Activated naive CD8-positive, alpha-beta T cell treated with anti-CD3 and anti-CD28 coated beads for 36 hours (primary cell): ENCODE data around the gene TCF7L2. TPM values are rescaled to one million over a fixed set of nuclear protein-coding genes. Genes with fewer than 3 reads are reported as not detected.
A peak's percentile ranks its signal among the peaks of the same experiment; 100 is the strongest.

Experiments
- DNase-seq: peaks from one replicate; pipeline ENCODE4 v3.0.0; 2021
- H3K27ac Mint-ChIP-seq: one replicate; pipeline ENCODE4 v1.8.0; 2022; ENCODE audit warnings: mild to moderate bottlenecking, moderate library complexity, mixed read lengths
- H3K27me3 Mint-ChIP-seq: one replicate; pipeline ENCODE4 v1.8.0; 2022; ENCODE audit warnings: mild to moderate bottlenecking, mixed read lengths
- H3K36me3 Mint-ChIP-seq: one replicate; pipeline ENCODE4 v1.8.0; 2021; ENCODE audit warnings: mild to moderate bottlenecking, mixed read lengths
- H3K4me1 Mint-ChIP-seq: one replicate; pipeline ENCODE4 v1.8.0; 2021; ENCODE audit warnings: mixed read lengths
- H3K4me3 Mint-ChIP-seq: one replicate; pipeline ENCODE4 v1.8.0; 2022; ENCODE audit warnings: mild to moderate bottlenecking, moderate library complexity, mixed read lengths
- H3K9me3 Mint-ChIP-seq: one replicate; pipeline ENCODE4 v1.8.0; 2022; ENCODE audit warnings: mixed read lengths
- total RNA-seq, 2 experiments: library from RNA; stranded (reverse); gene quantifications; one replicate each; pipeline ENCODE4 v1.2.3, GENCODE V29; 2021

The TCF7L2 gene
- total RNA-seq, 2 experiments from 2014 or later: 1.1 to 1.5 TPM

- DNase-seq: no peak
- Mint-ChIP-seq H3K4me1 (no peaks in the 10 kb centered on the region), H3K4me3 (no peak overlapping the region), H3K27me3 (peaks cover 21% of the 10 kb centered on the region), H3K36me3 (peaks cover 9% of the 10 kb centered on the region), H3K27ac (no peak overlapping the region), H3K9me3 (no peaks in the 10 kb centered on the region)
Measured at GRCh38 chr10:112969542-112969941, 19.5 kb downstream of the TCF7L2 start.

GRCh38 chr10:112970021-112970420, 20.0 kb downstream of the TCF7L2 start:
- peaks cover 20% of the 10 kb centered on the region for H3K27me3 Mint-ChIP-seq
- no peak overlapping the region for H3K4me3 Mint-ChIP-seq
- H3K27ac Mint-ChIP-seq: no peak overlapping the region
- no peaks in the 10 kb centered on the region for H3K9me3 Mint-ChIP-seq
- H3K4me1 Mint-ChIP-seq: no peaks in the 10 kb centered on the region
- no peak for DNase-seq
- peaks cover 9% of the 10 kb centered on the region for H3K36me3 Mint-ChIP-seq

- Mint-ChIP-seq H3K27ac (no peak overlapping the region), H3K36me3 (peaks cover 15% of the 10 kb centered on the region), H3K4me3 (no peak overlapping the region), H3K27me3 (peaks cover 40% of the 10 kb centered on the region), H3K4me1 (no peaks in the 10 kb centered on the region), H3K9me3 (no peaks in the 10 kb centered on the region)
- DNase-seq: no peak
Measured at GRCh38 chr10:112972606-112973005, 22.6 kb downstream of the TCF7L2 start.

GRCh38 chr10:112973046-112973445, 23.0 kb downstream of the TCF7L2 start:
- H3K27ac Mint-ChIP-seq: no peak overlapping the region
- H3K36me3 Mint-ChIP-seq: peaks cover 15% of the 10 kb centered on the region
- H3K4me1 Mint-ChIP-seq: no peaks in the 10 kb centered on the region
- peaks cover 44% of the 10 kb centered on the region for H3K27me3 Mint-ChIP-seq
- DNase-seq: no peak
- no peaks in the 10 kb centered on the region for H3K9me3 Mint-ChIP-seq
- no peak overlapping the region for H3K4me3 Mint-ChIP-seq

- H3K4me3 Mint-ChIP-seq: no peak overlapping the region
- no peaks in the 10 kb centered on the region for H3K4me1 Mint-ChIP-seq
- DNase-seq: no peak
- peaks cover 15% of the 10 kb centered on the region for H3K36me3 Mint-ChIP-seq
- no peak overlapping the region for H3K27ac Mint-ChIP-seq
- no peaks in the 10 kb centered on the region for H3K9me3 Mint-ChIP-seq
- peaks cover 50% of the 10 kb centered on the region for H3K27me3 Mint-ChIP-seq
Measured at GRCh38 chr10:112973805-112974204, 23.8 kb downstream of the TCF7L2 start.

- Mint-ChIP-seq H3K27ac (no peak overlapping the region), H3K27me3 (peaks cover 73% of the 10 kb centered on the region), H3K9me3 (no peaks in the 10 kb centered on the region), H3K36me3 (peaks cover 6% of the 10 kb centered on the region), H3K4me3 (no peak overlapping the region), H3K4me1 (peaks cover 17% of the 10 kb centered on the region)
- no peak for DNase-seq
Measured at GRCh38 chr10:112977426-112977898, 27.4 kb downstream of the TCF7L2 start.

- peaks cover 92% of the 10 kb centered on the region for H3K27me3 Mint-ChIP-seq
- no peak for DNase-seq
- H3K27ac Mint-ChIP-seq: no peak overlapping the region
- H3K9me3 Mint-ChIP-seq: no peaks in the 10 kb centered on the region
- H3K4me3 Mint-ChIP-seq: no peak overlapping the region
- H3K36me3 Mint-ChIP-seq: peaks cover 6% of the 10 kb centered on the region
- peaks cover 19% of the 10 kb centered on the region for H3K4me1 Mint-ChIP-seq
Measured at GRCh38 chr10:112979927-112980326, 29.9 kb downstream of the TCF7L2 start.

- Mint-ChIP-seq H3K4me1 (peaks cover 27% of the 10 kb centered on the region), H3K4me3 (no peak overlapping the region), H3K27ac (no peak overlapping the region), H3K27me3 (peaks cover 91% of the 10 kb centered on the region), H3K9me3 (no peaks in the 10 kb centered on the region), H3K36me3 (peaks cover 2% of the 10 kb centered on the region)
- no peak for DNase-seq
Measured at GRCh38 chr10:112980937-112981336, 30.9 kb downstream of the TCF7L2 start.

GRCh38 chr10:112981553-112981952, 31.5 kb downstream of the TCF7L2 start:
- H3K4me1 Mint-ChIP-seq: peaks cover 34% of the 10 kb centered on the region
- H3K27ac Mint-ChIP-seq: no peak overlapping the region
- H3K36me3 Mint-ChIP-seq: no peaks in the 10 kb centered on the region
- peak; percentile 47 for DNase-seq
- no peak overlapping the region for H3K4me3 Mint-ChIP-seq
- H3K9me3 Mint-ChIP-seq: no peaks in the 10 kb centered on the region
- H3K27me3 Mint-ChIP-seq: peaks cover 90% of the 10 kb centered on the region

GRCh38 chr10:112983444-112984056, 33.5 kb downstream of the TCF7L2 start:
- Mint-ChIP-seq H3K27me3 (peaks cover 88% of the 10 kb centered on the region), H3K9me3 (no peaks in the 10 kb centered on the region), H3K36me3 (no peaks in the 10 kb centered on the region), H3K4me3 (no peak overlapping the region), H3K27ac (no peak overlapping the region), H3K4me1 (peaks cover 41% of the 10 kb centered on the region)
- no peak for DNase-seq

GRCh38 chr10:112984756-112985155, 34.7 kb downstream of the TCF7L2 start:
- H3K9me3 Mint-ChIP-seq: no peaks in the 10 kb centered on the region

GRCh38 chr10:112985690-112986543, 35.9 kb downstream of the TCF7L2 start:
- H3K4me1 Mint-ChIP-seq: peaks cover 41% of the 10 kb centered on the region
- peak overlapping the region; percentile 57 for H3K27ac Mint-ChIP-seq
- no peaks in the 10 kb centered on the region for H3K36me3 Mint-ChIP-seq
- peaks cover 80% of the 10 kb centered on the region for H3K27me3 Mint-ChIP-seq
- DNase-seq: peak; percentile 33
- H3K4me3 Mint-ChIP-seq: no peak overlapping the region
- H3K9me3 Mint-ChIP-seq: no peaks in the 10 kb centered on the region

More at GRCh38 chr10:112984756-112985155, 34.7 kb downstream of the TCF7L2 start:
- Mint-ChIP-seq H3K4me1 (peaks cover 43% of the 10 kb centered on the region), H3K27me3 (peaks cover 84% of the 10 kb centered on the region), H3K36me3 (no peaks in the 10 kb centered on the region), H3K27ac (no peak overlapping the region), H3K4me3 (no peak overlapping the region)
- DNase-seq: no peak

GRCh38 chr10:112986544-112987190, 36.6 kb downstream of the TCF7L2 start:
- peaks cover 35% of the 10 kb centered on the region for H3K4me1 Mint-ChIP-seq
- peak overlapping the region; percentile 57 for H3K27ac Mint-ChIP-seq
- H3K27me3 Mint-ChIP-seq: peaks cover 77% of the 10 kb centered on the region
- no peaks in the 10 kb centered on the region for H3K9me3 Mint-ChIP-seq
- H3K4me3 Mint-ChIP-seq: peak overlapping the region; percentile 22
- no peak for DNase-seq
- no peaks in the 10 kb centered on the region for H3K36me3 Mint-ChIP-seq

GRCh38 chr10:112988839-112989406, 38.9 kb downstream of the TCF7L2 start:
- DNase-seq: no peak

GRCh38 chr10:112989826-112990225, 39.8 kb downstream of the TCF7L2 start:
- H3K36me3 Mint-ChIP-seq: peaks cover 2% of the 10 kb centered on the region
- DNase-seq: no peak
- H3K27ac Mint-ChIP-seq: no peak overlapping the region
- H3K27me3 Mint-ChIP-seq: peaks cover 64% of the 10 kb centered on the region
- peaks cover 25% of the 10 kb centered on the region for H3K4me1 Mint-ChIP-seq
- no peak overlapping the region for H3K4me3 Mint-ChIP-seq
- H3K9me3 Mint-ChIP-seq: no peaks in the 10 kb centered on the region

More at GRCh38 chr10:112988839-112989406, 38.9 kb downstream of the TCF7L2 start:
- H3K27ac Mint-ChIP-seq: no peak overlapping the region
- peaks cover 2% of the 10 kb centered on the region for H3K36me3 Mint-ChIP-seq
- H3K4me1 Mint-ChIP-seq: peaks cover 25% of the 10 kb centered on the region
- no peak overlapping the region for H3K4me3 Mint-ChIP-seq
- H3K9me3 Mint-ChIP-seq: no peaks in the 10 kb centered on the region
- peaks cover 67% of the 10 kb centered on the region for H3K27me3 Mint-ChIP-seq
